GM21529 (cell line): ENCODE data around the gene TTC39C.
"Not testable (repeated sequence)": the region's sequence is repeated elsewhere in the genome, so short reads cannot be mapped to it uniquely, and the experiment has no call there.

ENCODE experiments used
- ATAC-seq: cut with Tn5 transposase; IDR thresholded peaks from one replicate; pipeline ENCODE4 v1.9.1; 2021; ENCODE audit not compliant: unreplicated experiment

TTC39C gene

GRCh38 chr18:24015639-24016631 is 1.4 kb downstream of the TTC39C start:
- no peak for ATAC-seq

GRCh38 chr18:24016643-24017042 is 2.1 kb downstream of the TTC39C start:
- no peak for ATAC-seq

- no peak for ATAC-seq
Observed at GRCh38 chr18:24018299-24018886, 3.8 kb downstream of the TTC39C start.

GRCh38 chr18:24019641-24020331 is 5.2 kb downstream of the TTC39C start:
- peak; percentile 82 for ATAC-seq

- no peak for ATAC-seq
Observed at GRCh38 chr18:24021505-24021904, 7.0 kb downstream of the TTC39C start.

GRCh38 chr18:24022161-24022560 is 7.6 kb downstream of the TTC39C start:
- ATAC-seq, result no peak

- no peak for ATAC-seq
Observed at GRCh38 chr18:24023185-24023814, 8.7 kb downstream of the TTC39C start.

GRCh38 chr18:24024425-24024824 is 9.9 kb downstream of the TTC39C start:
- no peak for ATAC-seq

GRCh38 chr18:24026457-24026856 is 11.9 kb downstream of the TTC39C start:
- no peak for ATAC-seq

GRCh38 chr18:24027156-24027827 is 12.7 kb downstream of the TTC39C start:
- no peak for ATAC-seq

- not testable (repeated sequence) for ATAC-seq
Observed at GRCh38 chr18:24028946-24029345, 14.4 kb downstream of the TTC39C start.

- no peak for ATAC-seq
Observed at GRCh38 chr18:24031318-24031717, 16.8 kb downstream of the TTC39C start.

GRCh38 chr18:24031916-24032315 is 17.4 kb downstream of the TTC39C start:
- peak; percentile 91 for ATAC-seq

GRCh38 chr18:24033641-24034412 is 19.3 kb downstream of the TTC39C start:
- ATAC-seq, result no peak

- no peak for ATAC-seq
Observed at GRCh38 chr18:24035316-24035715, 20.8 kb downstream of the TTC39C start.

- ATAC-seq, result no peak
Observed at GRCh38 chr18:24039671-24040070, 25.1 kb downstream of the TTC39C start.

GRCh38 chr18:24041691-24042090 is 27.1 kb downstream of the TTC39C start:
- no peak for ATAC-seq

GRCh38 chr18:24043403-24043802 is 28.8 kb downstream of the TTC39C start:
- no peak for ATAC-seq

- ATAC-seq, result no peak
Observed at GRCh38 chr18:24048261-24048660, 33.7 kb downstream of the TTC39C start.

GRCh38 chr18:24049142-24049541 is 34.6 kb downstream of the TTC39C start:
- no peak for ATAC-seq
